PC-3 (cell line): ENCODE data around the gene MYH11. TPM values are rescaled to one million over a fixed set of nuclear protein-coding genes. Genes with fewer than 3 reads are reported as not detected.

Experiments used
- ATAC-seq: fragments of 200-7000 bp; cut with Tn5 transposase; 2 replicates; pipeline ENCODE4 v1.9.1; 2020; ENCODE audit warnings: mild to moderate bottlenecking, moderate library complexity
- BruUV-seq: library from RNA; stranded (reverse); fragments of 400-500 nt; replicated peaks from 2 replicates; lab custom pipeline; 2021; lab: Mats Ljungman, UMichigan
- CTCF ChIA-PET: fragments of 300-600 bp; sonication (Branson Sonifier 250); formaldehyde crosslinking; loops from one replicate; lab custom pipeline; 2022; ENCODE audit warnings: antibody characterized with exemption; lab: Charles Lee
- POLR2A ChIA-PET: fragments of 300-600 bp; sonication (Branson Sonifier 250); formaldehyde crosslinking; loops from one replicate; lab custom pipeline; 2022; ENCODE audit warnings: antibody characterized with exemption; ENCODE audit not compliant: unreplicated experiment; lab: Charles Lee
- DNase-seq: peaks from one replicate; pipeline ENCODE4 v3.0.0-alpha.2; 2015
- H2AFZ ChIP-seq: fragments of 300-600 bp; sonication (generic); 2 replicates; pipeline ENCODE4 v1.6.0; 2016; ENCODE audit warnings: antibody characterized with exemption, low read length
- H3F3A ChIP-seq: fragments of 300-600 bp; sonication (generic); one replicate; pipeline ENCODE4 v1.6.0; 2017; ENCODE audit warnings: antibody characterized with exemption, low read length, control low read depth, mild to moderate bottlenecking; ENCODE audit not compliant: unreplicated experiment
- H3K27ac ChIP-seq: fragments of 300-600 bp; sonication (generic); 2 replicates; pipeline ENCODE4 v1.5.1; 2016; ENCODE audit warnings: mild to moderate bottlenecking, low read length
- H3K27me3 ChIP-seq: fragments of 300-600 bp; sonication (generic); 2 replicates; pipeline ENCODE4 v1.6.1; 2016; ENCODE audit warnings: low read length, mixed read lengths
- H3K36me3 ChIP-seq: fragments of 300-600 bp; sonication (generic); 2 replicates; pipeline ENCODE4 v1.6.1; 2016; ENCODE audit warnings: low read depth, mixed run types, low read length, mixed read lengths
- H3K4me1 ChIP-seq: fragments of 300-600 bp; sonication (generic); 2 replicates; pipeline ENCODE4 v1.5.1; 2016; ENCODE audit warnings: low read length; ENCODE audit not compliant: insufficient read depth
- H3K4me2 ChIP-seq: fragments of 300-600 bp; sonication (generic); 2 replicates; pipeline ENCODE4 v1.6.0; 2016; ENCODE audit warnings: low read length
- H3K4me3 ChIP-seq: fragments of 300-600 bp; sonication (generic); 2 replicates; pipeline ENCODE4 v1.5.1; 2016; ENCODE audit warnings: mild to moderate bottlenecking, low read length, mixed read lengths
- H3K79me2 ChIP-seq: fragments of 300-600 bp; sonication (generic); 2 replicates; pipeline ENCODE4 v1.6.1; 2017; ENCODE audit warnings: low read length, mixed read lengths
- H3K9ac ChIP-seq: fragments of 300-600 bp; sonication (generic); 2 replicates; pipeline ENCODE4 v1.6.0; 2016; ENCODE audit warnings: mild to moderate bottlenecking, low read length
- H3K9me2 ChIP-seq: fragments of 300-600 bp; sonication (generic); replicated peaks from 2 replicates; pipeline ENCODE4 v1.6.1; 2016; ENCODE audit warnings: mixed run types, low read length, mixed read lengths
- H3K9me3 ChIP-seq: fragments of 300-600 bp; sonication (generic); 2 replicates; pipeline ENCODE4 v1.6.1; 2016; ENCODE audit warnings: low read length, mixed read lengths
- H4K20me1 ChIP-seq: fragments of 300-600 bp; sonication (generic); 2 replicates; pipeline ENCODE4 v1.6.1; 2016; ENCODE audit warnings: low read length, mixed read lengths
- EZH2 ChIP-seq: fragments of 300-600 bp; sonication (generic); IDR thresholded peaks from one replicate; pipeline ENCODE4 v1.6.1; 2017; ENCODE audit warnings: antibody characterized with exemption, mild to moderate bottlenecking, low read length; ENCODE audit not compliant: unreplicated experiment
- EZH2phosphoT487 ChIP-seq: fragments of 300-600 bp; sonication (generic); IDR thresholded peaks from 2 replicates; pipeline ENCODE4 v1.6.1; 2018; ENCODE audit warnings: mild to moderate bottlenecking, antibody characterized with exemption, low read length, borderline replicate concordance
- intact Hi-C: fragments of 100-400 bp; cut with micrococcal nuclease; formaldehyde crosslinking; loops from 2 replicates; pipeline ENCODE4 v1.9.0; 2023
- total RNA-seq: library from RNA; depleted of rRNA; stranded (reverse); fragments of >200 nt; gene quantifications from 2 replicates; pipeline ENCODE4 v1.2.3, GENCODE V29; 2014
- TF ChIP-seq, protein P1 (sequence below): fragments of 300-600 bp; sonication (generic); conservative IDR thresholded peaks from 2 replicates; pipeline ENCODE4 v1.5.1; 2017; ENCODE audit warnings: antibody characterized with exemption, low read depth, mild to moderate bottlenecking, low read length

The MYH11 gene
- total RNA-seq, 1 experiment from 2014 or later, result not detected

DNA sequence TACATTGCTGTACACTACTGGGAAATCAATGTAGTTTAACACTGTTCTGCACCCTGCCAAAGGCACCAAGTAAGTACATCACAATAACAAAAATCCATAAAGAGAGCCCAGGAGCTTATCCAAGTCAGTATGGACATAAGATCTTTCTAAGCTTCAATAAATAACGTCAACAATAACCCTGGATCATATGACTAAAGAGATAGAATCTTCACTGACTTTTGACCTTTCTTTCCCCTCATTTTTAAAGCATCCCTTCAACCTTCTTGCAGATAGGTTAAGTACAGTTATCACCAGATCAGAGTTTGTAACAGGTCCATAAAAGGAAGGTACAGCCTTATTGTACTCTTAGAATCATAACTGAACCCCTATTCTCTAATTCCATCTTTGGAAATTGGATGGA, 29.2 kb upstream of the MYH11 start:
- H3K4me3 ChIP-seq, result no peak overlapping the region
- POLR2A ChIA-PET, result no interaction called here
- CTCF ChIA-PET, result no interaction called here
- H3F3A ChIP-seq, result no peaks in the 10 kb centered on the region
- H3K4me1 ChIP-seq, result peaks cover 12% of the 10 kb centered on the region
- H3K9me3 ChIP-seq, result no peaks in the 10 kb centered on the region
- H3K9ac ChIP-seq, result no peak overlapping the region
- H3K36me3 ChIP-seq, result peaks cover 15% of the 10 kb centered on the region; the same call in 1 of the 2 replicates
- intact Hi-C loops, result no loop called here
- DNase-seq (no peak), ATAC-seq (no peak)
- no peaks in the 10 kb centered on the region for H4K20me1 ChIP-seq
- no peaks in the 10 kb centered on the region for H3K9me2 ChIP-seq
- H3K27ac ChIP-seq, result no peak overlapping the region
- peaks cover 62% of the 10 kb centered on the region for H3K79me2 ChIP-seq
- no peak overlapping the region for H2AFZ ChIP-seq
- no peaks in the 10 kb centered on the region for H3K27me3 ChIP-seq
- TF ChIP-seq, protein P1, sequence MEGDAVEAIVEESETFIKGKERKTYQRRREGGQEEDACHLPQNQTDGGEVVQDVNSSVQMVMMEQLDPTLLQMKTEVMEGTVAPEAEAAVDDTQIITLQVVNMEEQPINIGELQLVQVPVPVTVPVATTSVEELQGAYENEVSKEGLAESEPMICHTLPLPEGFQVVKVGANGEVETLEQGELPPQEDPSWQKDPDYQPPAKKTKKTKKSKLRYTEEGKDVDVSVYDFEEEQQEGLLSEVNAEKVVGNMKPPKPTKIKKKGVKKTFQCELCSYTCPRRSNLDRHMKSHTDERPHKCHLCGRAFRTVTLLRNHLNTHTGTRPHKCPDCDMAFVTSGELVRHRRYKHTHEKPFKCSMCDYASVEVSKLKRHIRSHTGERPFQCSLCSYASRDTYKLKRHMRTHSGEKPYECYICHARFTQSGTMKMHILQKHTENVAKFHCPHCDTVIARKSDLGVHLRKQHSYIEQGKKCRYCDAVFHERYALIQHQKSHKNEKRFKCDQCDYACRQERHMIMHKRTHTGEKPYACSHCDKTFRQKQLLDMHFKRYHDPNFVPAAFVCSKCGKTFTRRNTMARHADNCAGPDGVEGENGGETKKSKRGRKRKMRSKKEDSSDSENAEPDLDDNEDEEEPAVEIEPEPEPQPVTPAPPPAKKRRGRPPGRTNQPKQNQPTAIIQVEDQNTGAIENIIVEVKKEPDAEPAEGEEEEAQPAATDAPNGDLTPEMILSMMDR, result no peak
- TF ChIP-seq EZH2 (no peak), EZH2phosphoT487 (no peak)
- peak overlapping the region; percentile 20; the same call in 1 of the 2 replicates for H3K4me2 ChIP-seq
- no TSS peak for BruUV-seq

GRCh38 chr16:15885560-15886001, 28.8 kb upstream of the MYH11 start:
- Histone ChIP-seq H3F3A (peaks cover 1% of the 10 kb centered on the region), H4K20me1 (no peaks in the 10 kb centered on the region), H3K27ac (no peak overlapping the region), H3K4me1 (peaks cover 17% of the 10 kb centered on the region), H2AFZ (no peak overlapping the region), H3K36me3 (peaks cover 15% of the 10 kb centered on the region; the same call in 1 of the 2 replicates), H3K79me2 (peaks cover 67% of the 10 kb centered on the region), H3K4me3 (no peak overlapping the region), H3K4me2 (peak overlapping the region; percentile 20; the same call in 1 of the 2 replicates), H3K9me3 (no peaks in the 10 kb centered on the region), H3K27me3 (no peaks in the 10 kb centered on the region), H3K9ac (no peak overlapping the region), H3K9me2 (no peaks in the 10 kb centered on the region)
- no peak for TF ChIP-seq EZH2phosphoT487
- TF ChIP-seq EZH2, result no peak
- TF ChIP-seq, protein P1, result no peak
- BruUV-seq, result no TSS peak
- ATAC-seq (no peak), DNase-seq (no peak)
- CTCF ChIA-PET, result no interaction called here
- intact Hi-C loops, result no loop called here
- POLR2A ChIA-PET, result no interaction called here

DNA sequence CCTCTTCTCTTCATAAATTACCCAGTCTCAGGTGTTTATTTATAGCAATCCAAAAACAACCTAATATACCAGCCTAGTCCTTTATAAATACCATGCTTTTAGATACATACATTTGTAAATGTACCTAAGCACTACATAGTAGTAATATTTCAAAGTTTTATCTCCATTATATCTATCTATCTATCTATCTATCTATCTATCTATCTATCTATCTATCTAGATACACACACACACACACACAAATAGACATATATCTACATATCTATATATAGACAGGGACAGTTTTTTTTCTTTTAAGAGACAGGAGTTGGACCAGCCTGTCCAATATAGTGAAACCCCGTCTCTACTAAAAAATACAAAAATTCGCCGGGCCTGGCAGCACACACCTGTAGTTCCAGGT, 25.7 kb upstream of the MYH11 start:
- peaks cover 11% of the 10 kb centered on the region for H3F3A ChIP-seq
- no peak overlapping the region for H2AFZ ChIP-seq
- H3K4me3 ChIP-seq, result no peak overlapping the region
- no peak overlapping the region for H3K9ac ChIP-seq
- H3K79me2 ChIP-seq, result peaks cover 77% of the 10 kb centered on the region
- H3K9me2 ChIP-seq, result no peaks in the 10 kb centered on the region
- no peaks in the 10 kb centered on the region for H3K27me3 ChIP-seq
- DNase-seq (no peak), ATAC-seq (no peak)
- peaks cover 30% of the 10 kb centered on the region for H3K4me1 ChIP-seq
- BruUV-seq, result no TSS peak
- no peaks in the 10 kb centered on the region for H4K20me1 ChIP-seq
- CTCF ChIA-PET, result interaction anchor here (0.6 kb wide), 1 partner anchor 214 kb away, joined by 5 read pairs; no protein-coding TSS in a partner anchor
- peaks cover 21% of the 10 kb centered on the region; the same call in 1 of the 2 replicates for H3K36me3 ChIP-seq
- TF ChIP-seq EZH2phosphoT487 (no peak), EZH2 (no peak)
- TF ChIP-seq, protein P1, result no peak
- intact Hi-C loops, result no loop called here
- H3K4me2 ChIP-seq, result no peak overlapping the region
- no peaks in the 10 kb centered on the region for H3K9me3 ChIP-seq
- H3K27ac ChIP-seq, result no peak overlapping the region
- POLR2A ChIA-PET, result no interaction called here
